ENCODE results near the gene KMT2C.
"Not testable (repeated sequence)": the region's sequence is repeated elsewhere in the genome, so short reads cannot be mapped to it uniquely, and the experiment has no call there.

KMT2C gene

DNA sequence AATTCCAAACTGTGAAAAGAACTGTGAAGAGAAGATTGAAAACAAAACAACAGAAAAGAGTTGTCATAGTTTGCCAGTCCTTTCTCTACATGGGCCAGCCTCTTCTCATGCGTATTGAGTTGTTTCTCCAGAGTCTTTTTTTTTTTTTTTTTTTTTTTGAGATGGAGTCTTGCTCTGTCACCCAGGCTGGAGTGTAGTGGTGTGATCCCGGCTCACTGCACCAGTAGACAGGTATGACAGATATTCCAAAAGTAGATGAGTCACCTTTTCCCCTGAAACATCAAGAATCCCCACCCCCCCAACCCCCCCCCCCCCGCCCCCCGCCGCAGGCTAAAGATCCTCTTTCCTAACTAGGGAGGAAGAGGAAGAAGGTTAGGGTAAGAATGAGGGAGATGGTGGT is 15.6 kb upstream of the KMT2C start (continued):
- TF ChIP-seq ZNF560 (tag by site-specific recombination; IDR thresholded peaks at IDR 0.05; ENCODE audit: borderline replicate concordance) (no peak), ZNF704 (tag by site-specific recombination; IDR thresholded peaks at IDR 0.05) (no peak), SP2 (tag by site-specific recombination; IDR thresholded peaks at IDR 0.05) (no peak), ZNF837 (tag by site-specific recombination; IDR thresholded peaks at IDR 0.05) (no peak)

GRCh38 chr7:152445386-152446008 is 9.7 kb upstream of the KMT2C start:
- POLR2A ChIA-PET, result not testable (repeated sequence)

DNA sequence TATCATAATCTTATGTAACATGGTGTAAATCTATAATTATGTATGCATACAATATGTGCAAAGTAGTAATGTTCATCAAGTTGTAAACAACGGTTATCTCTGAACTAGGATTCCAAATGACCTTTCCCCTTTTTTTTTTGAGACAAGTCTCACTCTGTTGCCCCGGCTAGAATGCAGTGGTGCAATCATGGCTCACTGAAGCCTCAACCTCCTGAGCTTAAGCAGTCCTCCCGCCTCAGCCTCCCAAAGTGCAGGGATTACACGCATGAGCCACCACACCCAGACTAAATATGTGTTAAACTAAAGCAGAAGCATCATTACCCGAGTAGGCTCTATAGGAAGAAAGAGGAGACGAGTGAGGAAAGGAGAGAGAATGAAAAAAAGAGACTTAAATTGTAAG is 7.8 kb upstream of the KMT2C start:
- CTCF ChIA-PET, result no interaction called here

More at GRCh38 chr7:152445386-152446008, 9.7 kb upstream of the KMT2C start:
- not testable (repeated sequence) for H3K4me1 ChIP-seq (ENCODE audit: control insufficient read depth, insufficient read depth, low read length); H3K36me3 ChIP-seq (ENCODE audit: control insufficient read depth in 2 of 2, insufficient read depth in 1 of 2, low read length in 2 of 2); H3K4me3 ChIP-seq (ENCODE audit: low read depth, low read length); H3K27ac ChIP-seq (ENCODE audit: extremely low read depth, low read depth, low read length); H3K9me3 ChIP-seq (ENCODE audit: control insufficient read depth, insufficient read depth, low read depth, low read length)
- CTCF ChIA-PET, result interaction anchor here (0.6 kb wide), 1 partner anchor 8 kb away, joined by 3 read pairs; no protein-coding TSS in a partner anchor
- TF ChIP-seq PRDM4 (tag by site-specific recombination; IDR thresholded peaks at IDR 0.05), result peak; percentile 62; the same call in 1 of the 2 replicates

GRCh38 chr7:152442330-152442835 is 6.6 kb upstream of the KMT2C start:
- Histone ChIP-seq H3K4me1 (ENCODE audit: control insufficient read depth, insufficient read depth, low read length) (no peaks in the 10 kb centered on the region), H3K9me3 (ENCODE audit: control insufficient read depth, insufficient read depth, low read depth, low read length) (no peaks in the 10 kb centered on the region), H3K27ac (ENCODE audit: extremely low read depth, low read depth, low read length) (no peak overlapping the region), H3K36me3 (ENCODE audit: control insufficient read depth in 2 of 2, insufficient read depth in 1 of 2, low read length in 2 of 2) (no peaks in the 10 kb centered on the region), H3K4me3 (ENCODE audit: low read depth, low read length) (no peak overlapping the region)
- CTCF ChIA-PET, result no interaction called here
- POLR2A ChIA-PET, result no interaction called here
- no peak for TF ChIP-seq ZNF366 (tag by site-specific recombination; conservative IDR thresholded peaks at IDR 0.05)
- TF ChIP-seq SALL2 (tag by site-specific recombination; IDR thresholded peaks at IDR 0.05; ENCODE audit: borderline replicate concordance), result no peak
- no peak for TF ChIP-seq ZNF610 (tag by site-specific recombination; IDR thresholded peaks at IDR 0.05; ENCODE audit: borderline replicate concordance)
- no peak for TF ChIP-seq ZBTB48 (tag by site-specific recombination; IDR thresholded peaks at IDR 0.05)
- TF ChIP-seq ZNF37A (tag by site-specific recombination; IDR thresholded peaks at IDR 0.05), result no peak
- no peak for TF ChIP-seq ZNF555 (tag by site-specific recombination; conservative IDR thresholded peaks at IDR 0.05)
- TF ChIP-seq ZNF121 (tag by site-specific recombination; IDR thresholded peaks at IDR 0.05), result no peak
- no peak for TF ChIP-seq ZNF350 (tag by site-specific recombination; IDR thresholded peaks at IDR 0.05)
- TF ChIP-seq BCL11B (tag by site-specific recombination; IDR thresholded peaks at IDR 0.05; ENCODE audit: low read depth), result no peak
- no peak for TF ChIP-seq ZNF426 (tag by site-specific recombination; IDR thresholded peaks at IDR 0.05)
- no peak for TF ChIP-seq ZNF221 (tag by site-specific recombination; IDR thresholded peaks at IDR 0.05; ENCODE audit: borderline replicate concordance)
- no peak for TF ChIP-seq ZNF501 (tag by site-specific recombination; IDR thresholded peaks at IDR 0.05)
- no peak for TF ChIP-seq CTCF (tag by site-specific recombination; IDR thresholded peaks at IDR 0.05)

More for the DNA sequence above, 7.8 kb upstream of the KMT2C start:
- TF ChIP-seq ZNF777 (tag by site-specific recombination; IDR thresholded peaks at IDR 0.05; ENCODE audit: borderline replicate concordance) (no peak), ZSCAN18 (tag by site-specific recombination; IDR thresholded peaks at IDR 0.05) (no peak), SETDB1 (IDR thresholded peaks at IDR 0.05; ENCODE audit: insufficient read length, low read length) (no peak), ZNF23 (tag by site-specific recombination; IDR thresholded peaks at IDR 0.05; ENCODE audit: borderline replicate concordance) (no peak), ZNF302 (tag by site-specific recombination; IDR thresholded peaks at IDR 0.05; ENCODE audit: low read depth) (no peak), ZNF248 (tag by site-specific recombination; IDR thresholded peaks at IDR 0.05) (no peak), ZNF747 (tag by site-specific recombination; IDR thresholded peaks at IDR 0.05) (no peak), ZNF138 (tag by site-specific recombination; IDR thresholded peaks at IDR 0.05; ENCODE audit: borderline replicate concordance) (no peak), ZNF514 (tag by site-specific recombination; IDR thresholded peaks at IDR 0.05) (no peak)
- H3K36me3 ChIP-seq (ENCODE audit: control insufficient read depth in 2 of 2, insufficient read depth in 1 of 2, low read length in 2 of 2), result no peaks in the 10 kb centered on the region
- no peaks in the 10 kb centered on the region for H3K4me1 ChIP-seq (ENCODE audit: control insufficient read depth, insufficient read depth, low read length)
- H3K4me3 ChIP-seq (ENCODE audit: low read depth, low read length), result no peak overlapping the region
- POLR2A ChIA-PET, result no interaction called here
- no peaks in the 10 kb centered on the region for H3K9me3 ChIP-seq (ENCODE audit: control insufficient read depth, insufficient read depth, low read depth, low read length)
- H3K27ac ChIP-seq (ENCODE audit: extremely low read depth, low read depth, low read length), result no peak overlapping the region
